Stomach (tissue), 4 donors: Measurements from ENCODE around the gene LENEP.

Experiments used
- POLR2A ChIP-seq, 4 donors: fragments of 450-650 bp; IDR thresholded peaks; one replicate each; pipeline ENCODE4 v1.6.1; 2016; ENCODE audit warnings: antibody characterized with exemption in 4 of 4, control low read depth in 2 of 4, mild to moderate bottlenecking in 1 of 4, moderate library complexity in 1 of 4
- POLR2AphosphoS5 ChIP-seq, 3 donors: sonication (generic); formaldehyde crosslinking; IDR thresholded peaks; one replicate each; pipeline ENCODE4 v1.6.1; 2016; ENCODE audit warnings: antibody characterized with exemption in 3 of 3

DNA sequence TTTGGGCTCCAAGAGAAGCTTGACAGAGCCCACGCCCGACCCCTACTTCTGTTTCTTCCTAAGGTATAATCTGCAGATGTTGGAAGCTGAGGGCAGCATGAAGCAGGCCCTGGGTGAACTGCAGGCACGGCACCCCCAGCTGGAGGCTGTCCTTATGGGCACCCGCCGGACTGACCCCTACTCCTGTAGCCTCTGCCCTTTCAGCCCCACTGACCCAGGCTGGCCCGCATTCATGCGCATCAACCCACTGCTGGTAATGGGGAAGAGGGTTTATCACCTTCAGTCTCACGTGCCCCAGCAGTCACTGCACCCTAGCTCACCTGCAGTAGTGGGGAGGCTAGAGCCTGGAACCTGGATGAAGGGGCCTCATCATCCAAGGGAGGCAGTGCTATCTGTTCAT is 3.1 kb upstream of the LENEP start:
- no peak for TF ChIP-seq POLR2AphosphoS5 (IDR thresholded peaks at IDR 0.05)
- TF ChIP-seq POLR2A (IDR thresholded peaks at IDR 0.05), result no peak
